ENCODE data around the gene WWOX.

WWOX gene

DNA sequence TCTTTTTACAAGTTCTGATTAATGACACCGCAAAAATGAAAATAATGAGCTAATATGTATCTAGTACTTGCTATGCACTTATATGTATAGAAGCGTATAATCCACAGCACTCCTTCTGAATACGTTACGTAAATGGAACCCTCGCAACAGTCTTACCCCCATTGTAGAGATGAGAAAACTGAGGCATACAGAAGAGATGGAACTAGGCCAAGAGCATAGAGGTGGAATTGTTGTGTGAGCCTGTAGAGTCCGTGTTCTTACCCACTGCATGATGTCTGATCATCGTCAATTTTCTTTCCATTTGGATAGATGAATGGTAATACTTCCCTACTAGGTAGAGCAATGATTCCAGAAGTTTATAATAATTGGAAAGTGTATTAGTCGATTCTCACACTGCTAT is 394.1 kb downstream of the WWOX start:
- no peak overlapping the region for H4K8ac ChIP-seq (ENCODE audit: low read depth, low read length)
- no peak overlapping the region for H2BK120ac ChIP-seq (ENCODE audit: insufficient read depth, low read length, poor library complexity)
- no CpG with 5 or more reads among the region's 8 CpGs for WGBS (ENCODE audit: extremely low coverage, insufficient coverage, insufficient read length)
- H2AK5ac ChIP-seq (ENCODE audit: low read length) = no peak overlapping the region
- no peaks in the 10 kb centered on the region for H3K9me3 ChIP-seq (ENCODE audit: insufficient read depth, low read depth, low read length)
- DNase-seq = no peak
- H3K79me1 ChIP-seq (ENCODE audit: low read length) = no peaks in the 10 kb centered on the region
- H3K27me3 ChIP-seq (ENCODE audit: insufficient read depth, low read length) = no peaks in the 10 kb centered on the region
- H3K14ac ChIP-seq (ENCODE audit: low read length) = no peak overlapping the region
- no peaks in the 10 kb centered on the region for H3K79me2 ChIP-seq (ENCODE audit: control insufficient read depth, insufficient read depth, low read length, poor library complexity)
- no peak overlapping the region for H3K23ac ChIP-seq (ENCODE audit: low read length)
- no peak overlapping the region for H2AFZ ChIP-seq (ENCODE audit: insufficient read depth, low read length, poor library complexity)
- no peak overlapping the region for H3K9ac ChIP-seq (ENCODE audit: low read length)
- H3K18ac ChIP-seq (ENCODE audit: low read length) = no peak overlapping the region
- H3K36me3 ChIP-seq (ENCODE audit: control insufficient read depth in 1 of 2, insufficient read depth in 2 of 2, low read length in 2 of 2) = no peaks in the 10 kb centered on the region
- no peak overlapping the region for H3K4ac ChIP-seq (ENCODE audit: low read depth, low read length)
- no peak overlapping the region for H4K91ac ChIP-seq (ENCODE audit: low read depth, low read length)
- H3K4me1 ChIP-seq (ENCODE audit: control insufficient read depth in 1 of 2, insufficient read depth in 2 of 2, low read length in 2 of 2) = peaks cover 0 to 2% of the 10 kb centered on the region in 2 experiments
- no peak overlapping the region for H3K4me2 ChIP-seq (ENCODE audit: low read length)
- H2BK5ac ChIP-seq (ENCODE audit: low read depth, low read length, poor library complexity) = no peak overlapping the region
- no peak overlapping the region for H4K12ac ChIP-seq (ENCODE audit: low read depth, low read length)
- no peak overlapping the region for H2BK12ac ChIP-seq (ENCODE audit: low read length)
- no peak overlapping the region for H3K27ac ChIP-seq (ENCODE audit: low read depth, low read length)
- no peak overlapping the region for H3K4me3 ChIP-seq (ENCODE audit: low read depth, low read length)

- no peak overlapping the region for H3K4me2 ChIP-seq (ENCODE audit: low read length)
- no peak overlapping the region for H2BK12ac ChIP-seq (ENCODE audit: low read length)
- no peaks in the 10 kb centered on the region for H3K9me3 ChIP-seq (ENCODE audit: insufficient read depth, low read depth, low read length)
- H4K91ac ChIP-seq (ENCODE audit: low read depth, low read length) = no peak overlapping the region
- H3K27me3 ChIP-seq (ENCODE audit: insufficient read depth, low read length) = no peaks in the 10 kb centered on the region
- H3K27ac ChIP-seq (ENCODE audit: low read depth, low read length) = no peak overlapping the region
- H2BK120ac ChIP-seq (ENCODE audit: insufficient read depth, low read length, poor library complexity) = no peak overlapping the region
- H2AK5ac ChIP-seq (ENCODE audit: low read length) = no peak overlapping the region
- no peak overlapping the region for H4K12ac ChIP-seq (ENCODE audit: low read depth, low read length)
- peaks cover 0 to 2% of the 10 kb centered on the region in 2 experiments for H3K4me1 ChIP-seq (ENCODE audit: control insufficient read depth in 1 of 2, insufficient read depth in 2 of 2, low read length in 2 of 2)
- no peaks in the 10 kb centered on the region for H3K79me2 ChIP-seq (ENCODE audit: control insufficient read depth, insufficient read depth, low read length, poor library complexity)
- H3K36me3 ChIP-seq (ENCODE audit: control insufficient read depth in 1 of 2, insufficient read depth in 2 of 2, low read length in 2 of 2) = no peaks in the 10 kb centered on the region
- H3K23ac ChIP-seq (ENCODE audit: low read length) = no peak overlapping the region
- no CpG with 5 or more reads among the region's 2 CpGs for WGBS (ENCODE audit: extremely low coverage, insufficient coverage, insufficient read length)
- DNase-seq = no peak
- no peak overlapping the region for H3K9ac ChIP-seq (ENCODE audit: low read length)
- H3K79me1 ChIP-seq (ENCODE audit: low read length) = peaks cover 2% of the 10 kb centered on the region
- H4K8ac ChIP-seq (ENCODE audit: low read depth, low read length) = no peak overlapping the region
- no peak overlapping the region for H2AFZ ChIP-seq (ENCODE audit: insufficient read depth, low read length, poor library complexity)
- H3K18ac ChIP-seq (ENCODE audit: low read length) = no peak overlapping the region
- H3K4me3 ChIP-seq (ENCODE audit: low read depth, low read length) = no peak overlapping the region
- no peak overlapping the region for H3K4ac ChIP-seq (ENCODE audit: low read depth, low read length)
- no peak overlapping the region for H2BK5ac ChIP-seq (ENCODE audit: low read depth, low read length, poor library complexity)
- H3K14ac ChIP-seq (ENCODE audit: low read length) = no peak overlapping the region
Measured at GRCh38 chr16:78494105-78494504, 394.7 kb downstream of the WWOX start.

- H4K12ac ChIP-seq (ENCODE audit: low read depth, low read length) = no peak overlapping the region
- no peaks in the 10 kb centered on the region for H3K9me3 ChIP-seq (ENCODE audit: insufficient read depth, low read depth, low read length)
- peaks cover 0 to 2% of the 10 kb centered on the region in 2 experiments for H3K4me1 ChIP-seq (ENCODE audit: control insufficient read depth in 1 of 2, insufficient read depth in 2 of 2, low read length in 2 of 2)
- no peak overlapping the region for H2BK5ac ChIP-seq (ENCODE audit: low read depth, low read length, poor library complexity)
- H3K9ac ChIP-seq (ENCODE audit: low read length) = no peak overlapping the region
- peaks cover 2% of the 10 kb centered on the region for H3K79me1 ChIP-seq (ENCODE audit: low read length)
- H4K91ac ChIP-seq (ENCODE audit: low read depth, low read length) = no peak overlapping the region
- no peak overlapping the region for H2BK120ac ChIP-seq (ENCODE audit: insufficient read depth, low read length, poor library complexity)
- H3K4me2 ChIP-seq (ENCODE audit: low read length) = no peak overlapping the region
- no peaks in the 10 kb centered on the region for H3K79me2 ChIP-seq (ENCODE audit: control insufficient read depth, insufficient read depth, low read length, poor library complexity)
- H3K27me3 ChIP-seq (ENCODE audit: insufficient read depth, low read length) = no peaks in the 10 kb centered on the region
- no peak overlapping the region for H2AK5ac ChIP-seq (ENCODE audit: low read length)
- H3K4ac ChIP-seq (ENCODE audit: low read depth, low read length) = no peak overlapping the region
- no peaks in the 10 kb centered on the region for H3K36me3 ChIP-seq (ENCODE audit: control insufficient read depth in 1 of 2, insufficient read depth in 2 of 2, low read length in 2 of 2)
- H2AFZ ChIP-seq (ENCODE audit: insufficient read depth, low read length, poor library complexity) = no peak overlapping the region
- WGBS (ENCODE audit: extremely low coverage, insufficient coverage, insufficient read length) = no CpG with 5 or more reads among the region's 10 CpGs
- H3K23ac ChIP-seq (ENCODE audit: low read length) = no peak overlapping the region
- no peak for DNase-seq
- H2BK12ac ChIP-seq (ENCODE audit: low read length) = no peak overlapping the region
- no peak overlapping the region for H3K14ac ChIP-seq (ENCODE audit: low read length)
- H4K8ac ChIP-seq (ENCODE audit: low read depth, low read length) = no peak overlapping the region
- H3K4me3 ChIP-seq (ENCODE audit: low read depth, low read length) = no peak overlapping the region
- no peak overlapping the region for H3K18ac ChIP-seq (ENCODE audit: low read length)
- H3K27ac ChIP-seq (ENCODE audit: low read depth, low read length) = no peak overlapping the region
Measured at GRCh38 chr16:78494674-78495073, 395.2 kb downstream of the WWOX start.

GRCh38 chr16:78496189-78496588 is 396.7 kb downstream of the WWOX start:
- no peak overlapping the region for H3K9ac ChIP-seq (ENCODE audit: low read length)
- H2AFZ ChIP-seq (ENCODE audit: insufficient read depth, low read length, poor library complexity) = no peak overlapping the region
- no peak overlapping the region for H2BK120ac ChIP-seq (ENCODE audit: insufficient read depth, low read length, poor library complexity)
- H3K79me1 ChIP-seq (ENCODE audit: low read length) = peaks cover 2% of the 10 kb centered on the region
- H3K23ac ChIP-seq (ENCODE audit: low read length) = no peak overlapping the region
- peaks cover 0 to 2% of the 10 kb centered on the region in 2 experiments for H3K4me1 ChIP-seq (ENCODE audit: control insufficient read depth in 1 of 2, insufficient read depth in 2 of 2, low read length in 2 of 2)
- H3K27ac ChIP-seq (ENCODE audit: low read depth, low read length) = no peak overlapping the region
- no peak overlapping the region for H2AK5ac ChIP-seq (ENCODE audit: low read length)
- no peaks in the 10 kb centered on the region for H3K27me3 ChIP-seq (ENCODE audit: insufficient read depth, low read length)
- no peak overlapping the region for H3K14ac ChIP-seq (ENCODE audit: low read length)
- H3K9me3 ChIP-seq (ENCODE audit: insufficient read depth, low read depth, low read length) = no peaks in the 10 kb centered on the region
- H2BK5ac ChIP-seq (ENCODE audit: low read depth, low read length, poor library complexity) = no peak overlapping the region
- no peak overlapping the region for H4K91ac ChIP-seq (ENCODE audit: low read depth, low read length)
- no peak overlapping the region for H3K4me3 ChIP-seq (ENCODE audit: low read depth, low read length)
- H3K79me2 ChIP-seq (ENCODE audit: control insufficient read depth, insufficient read depth, low read length, poor library complexity) = no peaks in the 10 kb centered on the region
- H3K4ac ChIP-seq (ENCODE audit: low read depth, low read length) = no peak overlapping the region
- no peaks in the 10 kb centered on the region for H3K36me3 ChIP-seq (ENCODE audit: control insufficient read depth in 1 of 2, insufficient read depth in 2 of 2, low read length in 2 of 2)
- H4K8ac ChIP-seq (ENCODE audit: low read depth, low read length) = no peak overlapping the region
- no peak overlapping the region for H3K18ac ChIP-seq (ENCODE audit: low read length)
- WGBS (ENCODE audit: extremely low coverage, insufficient coverage, insufficient read length) = no CpG with 5 or more reads among the region's 7 CpGs
- H4K12ac ChIP-seq (ENCODE audit: low read depth, low read length) = no peak overlapping the region
- DNase-seq = no peak
- H2BK12ac ChIP-seq (ENCODE audit: low read length) = no peak overlapping the region
- H3K4me2 ChIP-seq (ENCODE audit: low read length) = no peak overlapping the region
